Aorta (tissue), 5 donors: Measurements from ENCODE around the gene MCU. TPM values are rescaled to one million over a fixed set of nuclear protein-coding genes. Genes with fewer than 3 reads are reported as not detected.

Experiments used
- ATAC-seq: fragments of 200-7000 bp; cut with Tn5 transposase; one replicate; pipeline ENCODE4 v1.9.1; 2022; ENCODE audit warnings: moderate library complexity; ENCODE audit not compliant: low FRiP score
- DNase-seq, 2 donors: peaks; one replicate each; pipeline ENCODE4 v3.0.0-alpha.2; 2020
- H3K27ac ChIP-seq, 2 donors: one replicate each; pipeline ENCODE4 v1.5.1; 2013; ENCODE audit warnings: low read length in 2 of 2, mild to moderate bottlenecking in 2 of 2, moderate library complexity in 2 of 2, control low read depth in 1 of 2, inconsistent platforms in 1 of 2, low read depth in 1 of 2
- H3K27me3 ChIP-seq, 2 donors: one replicate each; pipeline ENCODE4 v1.6.1; 2013; ENCODE audit warnings: control low read depth in 1 of 2, low read length in 1 of 2, mild to moderate bottlenecking in 1 of 2, moderate library complexity in 1 of 2; ENCODE audit not compliant: insufficient read depth in 2 of 2, control insufficient read depth in 1 of 2
- H3K36me3 ChIP-seq, 2 donors: one replicate each; pipeline ENCODE4 v1.6.1; 2013; ENCODE audit warnings: control low read depth in 1 of 2, low read length in 1 of 2, mild to moderate bottlenecking in 1 of 2; ENCODE audit not compliant: insufficient read depth in 2 of 2, control insufficient read depth in 1 of 2
- H3K4me1 ChIP-seq, 2 donors: one replicate each; pipeline ENCODE4 v1.6.1; 2013; ENCODE audit warnings: low read length in 2 of 2, control low read depth in 1 of 2, mild to moderate bottlenecking in 1 of 2, moderate library complexity in 1 of 2; ENCODE audit not compliant: insufficient read depth in 2 of 2, control insufficient read depth in 1 of 2
- H3K4me3 ChIP-seq, 2 donors: one replicate each; pipeline ENCODE4 v1.5.1; 2013; ENCODE audit warnings: low read length in 2 of 2, control low read depth in 1 of 2, mild to moderate bottlenecking in 1 of 2
- H3K9me3 ChIP-seq: one replicate; pipeline ENCODE4 v1.6.1; 2013; ENCODE audit warnings: mild to moderate bottlenecking, low read length; ENCODE audit not compliant: control insufficient read depth
- WGBS, 2 donors: extraction: QIAGEN DNeasy Blood & Tissue Kit; methylation state at CpG; one replicate each; pipeline ENCODE4 v1.1.7; 2013; 5-methylcytosine and 5-hydroxymethylcytosine counted together
- intact Hi-C, 2 donors: fragments of 100-400 bp; cut with DNase I; formaldehyde crosslinking; loops; one replicate each; pipeline versions ENCODE4 v1.14.2 to v1.15.0; 2022
- polyA plus RNA-seq, 2 donors: library from polyadenylated mRNA; stranded (reverse); fragments of 200-250 nt; gene quantifications; one replicate each; pipeline ENCODE4 v1.2.3, GENCODE V29; 2013
- total RNA-seq, 2 donors: library from RNA; stranded (reverse); fragmentation: NEBNext Ultra II Directional; extraction: Animal tissue kit (Norgen Biotek cat#: 25700); gene quantifications; one replicate each; pipeline ENCODE4 v1.2.1, GENCODE V29; 2021
- donor health status: healthy with polysubstance abuse.
- donor health status: Bipolar disorder and iron deficiency.
- donor health status: DM: no; HTN: no; CAD: no.
- donor health status: DM: no; HTN: no; CAD: no.
- donor health status: DM: yes; HTN: yes; CAD: no.

Gene MCU
- total and polyA plus RNA-seq, 4 donors: 18.3 to 45.6 (median 26.6) TPM

DNA sequence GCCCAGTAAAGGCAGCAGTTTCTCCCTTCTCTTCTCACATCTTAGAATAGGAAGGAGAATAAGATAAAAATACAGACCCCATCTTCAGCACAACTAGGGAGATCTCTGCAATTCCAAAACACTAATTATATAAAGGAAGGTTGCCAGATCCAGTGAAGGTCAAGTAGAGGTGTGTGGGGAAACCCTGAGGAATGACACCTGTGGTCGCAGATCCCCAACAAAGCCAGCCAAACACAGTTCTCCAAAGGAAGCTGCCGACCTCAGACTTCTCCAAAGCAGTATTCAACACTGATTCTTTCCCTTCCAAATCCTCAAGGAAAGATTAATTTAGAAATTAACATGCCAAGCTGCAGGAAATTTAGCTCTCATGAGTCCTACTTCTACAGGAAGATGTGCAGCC is 138.7 kb downstream of the MCU start:
- Histone ChIP-seq H3K9me3 (no peaks in the 10 kb centered on the region), H3K4me1 (no peaks in the 10 kb centered on the region), H3K27ac (no peak overlapping the region), H3K27me3 (no peaks in the 10 kb centered on the region), H3K4me3 (no peak overlapping the region), H3K36me3 (peaks cover 0 to under 1% of the 10 kb centered on the region in 2 donors)
- no peak for ATAC-seq
- 86 to 96% methylated on average over 2 of the region's 2 CpGs for WGBS, 2 donors
- no peak for DNase-seq
- intact Hi-C loops: loop anchor here (5.0 to 10.0 kb wide), 4 partner anchors 128 to 466 kb away; partner anchors contain the start of gene MCU (in 1 of the 2)

DNA sequence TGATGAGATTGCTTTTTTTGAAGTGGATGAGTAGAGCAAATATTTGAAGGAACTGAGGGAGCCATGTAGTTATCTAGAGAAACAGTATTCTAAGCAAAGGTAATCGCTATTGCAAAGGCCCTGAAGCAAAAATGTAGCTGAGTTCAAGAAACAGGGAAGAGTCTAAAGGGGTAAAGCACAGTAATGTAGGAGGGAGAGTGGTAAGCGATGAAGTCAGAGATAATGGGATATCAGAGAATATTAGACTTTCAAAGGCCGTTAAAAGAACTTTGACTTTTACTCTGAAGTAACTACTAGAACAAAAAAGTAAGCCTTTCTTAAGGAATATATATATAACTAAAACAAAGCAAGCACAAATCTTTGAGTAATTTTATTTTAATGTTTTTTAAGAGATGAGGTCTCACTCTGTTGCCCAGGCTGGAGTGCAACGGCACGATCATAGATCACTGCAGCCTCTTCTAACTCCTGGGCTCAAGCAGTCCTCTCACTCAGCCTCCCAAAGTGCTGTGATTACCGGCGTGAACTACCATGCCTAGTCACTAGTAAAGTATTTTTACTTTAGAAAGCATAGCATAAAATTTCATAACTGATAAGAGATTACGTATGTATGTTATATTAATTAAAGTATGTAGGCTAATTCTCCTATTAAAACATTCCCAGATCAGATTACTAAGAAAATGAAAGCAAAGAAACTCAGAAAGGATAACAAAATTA is 139.9 kb downstream of the MCU start:
- H3K4me1 ChIP-seq: no peaks in the 10 kb centered on the region
- ATAC-seq (no peak), DNase-seq (no peak)
- H3K27ac ChIP-seq: no peak overlapping the region
- intact Hi-C loops: loop anchor here (5.0 to 10.0 kb wide), 4 partner anchors 130 to 467 kb away; partner anchors contain the start of gene MCU (in 1 of the 2)
- WGBS, 2 donors: 47 to 50% methylated on average over 8 of the region's 8 CpGs
- H3K36me3 ChIP-seq: peaks cover 0 to 2% of the 10 kb centered on the region in 2 donors
- no peak overlapping the region for H3K4me3 ChIP-seq
- H3K27me3 ChIP-seq: no peaks in the 10 kb centered on the region
- no peaks in the 10 kb centered on the region for H3K9me3 ChIP-seq

DNA sequence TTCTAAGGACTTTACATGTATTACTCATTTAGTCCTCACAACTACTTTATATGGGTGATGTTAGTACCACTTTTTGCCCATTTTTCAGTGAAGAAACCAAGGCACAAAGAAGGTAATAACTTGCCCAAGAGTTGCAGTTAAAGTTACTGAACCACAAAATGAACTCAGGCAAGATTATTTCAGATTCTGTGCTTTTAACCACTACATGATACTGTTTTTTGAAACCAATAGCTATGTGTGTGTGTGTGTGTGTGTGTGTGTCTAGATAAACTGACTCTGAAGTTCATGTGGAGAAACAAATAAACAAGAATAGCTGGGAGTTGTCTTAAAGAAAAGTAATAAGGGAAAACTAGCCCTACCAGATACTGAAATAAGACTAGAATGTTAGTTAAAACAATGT is 140.8 kb downstream of the MCU start:
- no peak for ATAC-seq

GRCh38 chr10:72834183-72834825 is 142.4 kb downstream of the MCU start:
- Histone ChIP-seq H3K9me3 (no peaks in the 10 kb centered on the region), H3K36me3 (peaks cover 0 to 2% of the 10 kb centered on the region in 2 donors), H3K27ac (no peak overlapping the region), H3K4me1 (no peaks in the 10 kb centered on the region), H3K27me3 (no peaks in the 10 kb centered on the region), H3K4me3 (no peak overlapping the region)
- no peak for DNase-seq
- 71 to 79% methylated on average over 5 of the region's 5 CpGs for WGBS, 2 donors
- peak; percentile 76 for ATAC-seq
- intact Hi-C loops: loop anchor here (2.0 to 10.0 kb wide), 5 partner anchors 132 to 470 kb away; partner anchors contain the start of gene MCU (in 1 of the 2)

More for the DNA sequence above, 140.8 kb downstream of the MCU start:
- DNase-seq: no peak
- H3K36me3 ChIP-seq: peaks cover 0 to 2% of the 10 kb centered on the region in 2 donors
- no peaks in the 10 kb centered on the region for H3K27me3 ChIP-seq
- no peak overlapping the region for H3K4me3 ChIP-seq
- H3K27ac ChIP-seq: no peak overlapping the region
- intact Hi-C loops: loop anchor here (5.0 to 10.0 kb wide), 4 partner anchors 130 to 468 kb away; partner anchors contain the start of gene MCU (in 1 of the 2)
- no peaks in the 10 kb centered on the region for H3K4me1 ChIP-seq
- no peaks in the 10 kb centered on the region for H3K9me3 ChIP-seq

- Histone ChIP-seq H3K36me3 (peaks cover 0 to 2% of the 10 kb centered on the region in 2 donors), H3K27me3 (no peaks in the 10 kb centered on the region), H3K4me3 (no peak overlapping the region), H3K9me3 (no peaks in the 10 kb centered on the region), H3K4me1 (no peaks in the 10 kb centered on the region), H3K27ac (no peak overlapping the region)
- intact Hi-C loops: no loop called here
- DNase-seq (no peak), ATAC-seq (no peak)
Measured at GRCh38 chr10:72840319-72840718, 148.4 kb downstream of the MCU start.

- ATAC-seq: no peak
- no peaks in the 10 kb centered on the region for H3K4me1 ChIP-seq
- 85 to 86% methylated on average over 5 of the region's 5 CpGs for WGBS, 2 donors
Measured at GRCh38 chr10:72841487-72841886, 149.5 kb downstream of the MCU start.

GRCh38 chr10:72842164-72842563 is 150.2 kb downstream of the MCU start:
- DNase-seq (no peak), ATAC-seq (no peak)
- no peak overlapping the region for H3K27ac ChIP-seq
- intact Hi-C loops: no loop called here
- H3K27me3 ChIP-seq: no peaks in the 10 kb centered on the region
- H3K9me3 ChIP-seq: no peaks in the 10 kb centered on the region
- H3K4me3 ChIP-seq: no peak overlapping the region
- H3K36me3 ChIP-seq: no peaks in the 10 kb centered on the region
- no peaks in the 10 kb centered on the region for H3K4me1 ChIP-seq
- WGBS, 2 donors: 96 to 98% methylated on average over 2 of the region's 2 CpGs

More at GRCh38 chr10:72841487-72841886, 149.5 kb downstream of the MCU start:
- H3K4me3 ChIP-seq: no peak overlapping the region
- no peak overlapping the region for H3K27ac ChIP-seq
- no peak for DNase-seq
- no peaks in the 10 kb centered on the region for H3K9me3 ChIP-seq
- H3K27me3 ChIP-seq: no peaks in the 10 kb centered on the region
- no peaks in the 10 kb centered on the region for H3K36me3 ChIP-seq
- intact Hi-C loops: no loop called here

- 83 to 88% methylated on average over 7 of the region's 7 CpGs for WGBS, 2 donors
- intact Hi-C loops: no loop called here
- Histone ChIP-seq H3K9me3 (no peaks in the 10 kb centered on the region), H3K36me3 (no peaks in the 10 kb centered on the region), H3K27ac (no peak overlapping the region), H3K4me1 (no peaks in the 10 kb centered on the region), H3K4me3 (no peak overlapping the region), H3K27me3 (no peaks in the 10 kb centered on the region)
- ATAC-seq (no peak), DNase-seq (no peak)
Measured at GRCh38 chr10:72846238-72846637, 154.3 kb downstream of the MCU start.

DNA sequence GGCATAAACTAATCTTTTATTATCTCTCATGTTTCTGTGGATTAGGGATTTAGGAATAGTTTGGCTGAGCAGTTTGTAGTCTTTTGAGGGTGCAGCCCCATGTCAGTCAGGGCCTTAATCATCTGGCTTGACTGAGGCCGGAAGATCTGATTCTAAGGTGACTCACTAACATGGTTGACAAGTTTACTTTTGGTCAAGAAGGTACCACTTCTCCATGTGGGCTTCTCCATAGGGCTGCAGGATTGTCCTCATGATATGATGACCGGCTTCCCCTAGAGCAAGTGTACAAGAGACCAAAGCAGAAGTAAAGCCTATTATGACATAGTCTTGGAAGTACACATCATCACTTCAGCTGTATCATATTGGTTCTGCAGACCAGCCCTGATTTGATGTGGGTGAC is 155.7 kb downstream of the MCU start:
- no peak overlapping the region for H3K27ac ChIP-seq
- ATAC-seq: no peak
- no peaks in the 10 kb centered on the region for H3K9me3 ChIP-seq
- H3K4me3 ChIP-seq: no peak overlapping the region
- H3K36me3 ChIP-seq: no peaks in the 10 kb centered on the region
- DNase-seq: no peak
- H3K27me3 ChIP-seq: no peaks in the 10 kb centered on the region
- no peaks in the 10 kb centered on the region for H3K4me1 ChIP-seq
- WGBS, 2 donors: 93 to 96% methylated on average over 2 of the region's 2 CpGs
- intact Hi-C loops: no loop called here
